Natural killer cell (primary cell): Measurements from ENCODE around the gene MED13L. TPM values are rescaled to one million over a fixed set of nuclear protein-coding genes. Genes with fewer than 3 reads are reported as not detected.
"Not testable (repeated sequence)": the region's sequence is repeated elsewhere in the genome, so short reads cannot be mapped to it uniquely, and the experiment has no call there.

Source experiments
- ATAC-seq, 3 donors: fragments of 150-1000 bp in 2 of 3; fragments of 200-7000 bp in 1 of 3; cut with Tn5 transposase; 1 replicate in 1 of 3; 2 replicates in 2 of 3; pipeline ENCODE4 v1.10.0; 2021; ENCODE audit warnings: mild to moderate bottlenecking in 2 of 3, moderate library complexity in 2 of 3
- DNase-seq, 2 donors: peaks; one replicate each; pipeline versions ENCODE4 v3.0.0 to v3.0.0-alpha.2; 2013 to 2021; ENCODE audit warnings: mixed read lengths in 1 of 2
- H3K27ac ChIP-seq: one replicate; pipeline ENCODE4 v1.5.1; 2013; ENCODE audit warnings: mild to moderate bottlenecking, low read length
- H3K27me3 ChIP-seq: one replicate; pipeline ENCODE4 v1.6.1; 2013; ENCODE audit warnings: low read length; ENCODE audit not compliant: control insufficient read depth, insufficient read depth
- H3K36me3 ChIP-seq: one replicate; pipeline ENCODE4 v1.6.1; 2013; ENCODE audit warnings: low read length; ENCODE audit not compliant: control insufficient read depth, insufficient read depth
- H3K4me1 ChIP-seq: one replicate; pipeline ENCODE4 v1.6.1; 2013; ENCODE audit warnings: low read length; ENCODE audit not compliant: control insufficient read depth, insufficient read depth
- H3K4me3 ChIP-seq: one replicate; pipeline ENCODE4 v1.5.1; 2013; ENCODE audit warnings: low read length
- H3K9me3 ChIP-seq: one replicate; pipeline ENCODE4 v1.6.1; 2013; ENCODE audit warnings: low read length; ENCODE audit not compliant: control insufficient read depth, insufficient read depth
- H3K27ac Mint-ChIP-seq, 2 donors: one replicate each; pipeline ENCODE4 v1.8.0; 2022; ENCODE audit warnings: mild to moderate bottlenecking in 2 of 2, mixed read lengths in 2 of 2, moderate library complexity in 1 of 2
- H3K27me3 Mint-ChIP-seq, 2 donors: one replicate each; pipeline ENCODE4 v1.8.0; 2022; ENCODE audit warnings: low read depth in 2 of 2, mixed read lengths in 2 of 2
- H3K36me3 Mint-ChIP-seq: one replicate; pipeline ENCODE4 v1.8.0; 2022; ENCODE audit warnings: mixed read lengths
- H3K4me1 Mint-ChIP-seq, 2 donors: one replicate each; pipeline ENCODE4 v1.8.0; 2022; ENCODE audit warnings: mixed read lengths in 2 of 2
- H3K4me3 Mint-ChIP-seq: one replicate; pipeline ENCODE4 v1.8.0; 2022; ENCODE audit warnings: mild to moderate bottlenecking, moderate library complexity, mixed read lengths
- H3K9me3 Mint-ChIP-seq, 2 donors: one replicate each; pipeline ENCODE4 v1.8.0; 2022; ENCODE audit warnings: mixed read lengths in 2 of 2
- WGBS: methylation state at CpG from one replicate; pipeline ENCODE4 v1.1.7; 2013; ENCODE audit warnings: missing lambda C conversion rate; ENCODE audit not compliant: insufficient coverage; 5-methylcytosine and 5-hydroxymethylcytosine counted together
- intact Hi-C: fragments of 100-400 bp; cut with micrococcal nuclease; formaldehyde crosslinking; loops from one replicate; pipeline ENCODE4 v1.14.2; 2022
- total RNA-seq, 4 donors: library from RNA; stranded (reverse); fragments of 120-200 nt in 1 of 4; gene quantifications; one replicate each; pipeline versions ENCODE4 v1.2.3 to v1.2.4, GENCODE V29; 2013 to 2022
- TF ChIP-seq, protein P1 (sequence below): fragments of 200-600 bp; IDR thresholded peaks from one replicate; pipeline ENCODE4 v1.8.0; 2022; ENCODE audit warnings: antibody characterized with exemption

The MED13L gene
- total RNA-seq, 3 donors from 2014 or later (not counting 1 experiment from before 2014, with no cell fraction given), result 237 to 316 (median 240) TPM

DNA sequence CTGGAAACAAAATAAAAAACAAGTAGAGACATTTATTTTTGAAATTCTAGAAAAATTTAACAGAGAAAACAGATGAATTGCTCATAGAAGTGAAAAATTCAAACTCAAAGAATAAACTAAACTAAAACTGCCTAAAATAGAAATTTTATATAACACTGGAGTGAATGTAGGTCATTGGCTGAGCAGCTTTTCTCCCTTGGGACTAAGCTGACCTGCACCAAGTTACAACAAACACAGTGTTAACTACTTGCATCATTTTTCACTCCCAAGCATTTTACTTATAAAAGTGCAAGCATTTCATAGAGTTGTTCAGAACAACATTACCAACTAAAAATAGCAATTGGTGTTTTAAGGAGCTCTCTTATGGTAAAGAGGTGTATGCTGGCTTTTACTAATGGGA, 298.1 kb downstream of the MED13L start:
- H3K27ac ChIP-seq, result no peak overlapping the region
- H3K9me3 ChIP-seq, result no peaks in the 10 kb centered on the region
- H3K36me3 ChIP-seq, result peaks cover 59% of the 10 kb centered on the region
- H3K4me3 Mint-ChIP-seq, result no peak overlapping the region
- H3K9me3 Mint-ChIP-seq, result no peaks in the 10 kb centered on the region
- no peaks in the 10 kb centered on the region for H3K27me3 Mint-ChIP-seq
- DNase-seq, result no peak
- no peak overlapping the region for H3K27ac Mint-ChIP-seq
- H3K36me3 Mint-ChIP-seq, result peaks cover 17% of the 10 kb centered on the region
- no peak for ATAC-seq
- TF ChIP-seq, protein P1, sequence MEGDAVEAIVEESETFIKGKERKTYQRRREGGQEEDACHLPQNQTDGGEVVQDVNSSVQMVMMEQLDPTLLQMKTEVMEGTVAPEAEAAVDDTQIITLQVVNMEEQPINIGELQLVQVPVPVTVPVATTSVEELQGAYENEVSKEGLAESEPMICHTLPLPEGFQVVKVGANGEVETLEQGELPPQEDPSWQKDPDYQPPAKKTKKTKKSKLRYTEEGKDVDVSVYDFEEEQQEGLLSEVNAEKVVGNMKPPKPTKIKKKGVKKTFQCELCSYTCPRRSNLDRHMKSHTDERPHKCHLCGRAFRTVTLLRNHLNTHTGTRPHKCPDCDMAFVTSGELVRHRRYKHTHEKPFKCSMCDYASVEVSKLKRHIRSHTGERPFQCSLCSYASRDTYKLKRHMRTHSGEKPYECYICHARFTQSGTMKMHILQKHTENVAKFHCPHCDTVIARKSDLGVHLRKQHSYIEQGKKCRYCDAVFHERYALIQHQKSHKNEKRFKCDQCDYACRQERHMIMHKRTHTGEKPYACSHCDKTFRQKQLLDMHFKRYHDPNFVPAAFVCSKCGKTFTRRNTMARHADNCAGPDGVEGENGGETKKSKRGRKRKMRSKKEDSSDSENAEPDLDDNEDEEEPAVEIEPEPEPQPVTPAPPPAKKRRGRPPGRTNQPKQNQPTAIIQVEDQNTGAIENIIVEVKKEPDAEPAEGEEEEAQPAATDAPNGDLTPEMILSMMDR, result no peak
- no peak overlapping the region for H3K4me3 ChIP-seq
- H3K4me1 ChIP-seq, result no peaks in the 10 kb centered on the region
- no peaks in the 10 kb centered on the region for H3K27me3 ChIP-seq
- intact Hi-C loops, result no loop called here
- no peaks in the 10 kb centered on the region for H3K4me1 Mint-ChIP-seq

DNA sequence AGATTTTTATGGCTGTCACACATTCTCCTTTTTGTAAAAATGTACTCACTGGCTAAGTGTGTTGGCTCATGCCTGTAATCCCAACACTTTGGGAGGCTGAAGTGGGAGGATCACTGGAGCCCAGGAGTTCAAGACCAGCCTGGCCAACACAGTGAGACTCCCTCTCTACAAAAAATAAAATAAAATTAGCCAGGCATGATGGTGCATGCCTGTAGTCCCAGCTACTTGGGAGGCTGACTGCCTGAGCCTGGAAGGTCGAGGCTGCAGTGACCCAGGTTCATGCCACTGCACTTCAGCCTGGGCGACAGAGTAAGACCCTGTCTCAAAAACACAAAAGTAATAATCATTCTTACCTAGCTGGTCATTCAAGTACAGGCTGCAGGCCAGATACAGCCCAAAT, 300.7 kb downstream of the MED13L start:
- H3K27ac ChIP-seq, intact Hi-C loops, H3K4me1 Mint-ChIP-seq, H3K4me3 Mint-ChIP-seq, H3K27me3 ChIP-seq, DNase-seq, H3K9me3 Mint-ChIP-seq, ATAC-seq, H3K4me3 ChIP-seq, H3K27ac Mint-ChIP-seq, H3K27me3 Mint-ChIP-seq, H3K4me1 ChIP-seq, H3K9me3 ChIP-seq: not testable (repeated sequence)
- H3K36me3 ChIP-seq, result peaks cover 56% of the 10 kb centered on the region
- whole genome bisulfite sequencing, result 100% methylated on average over 2 of the region's 2 CpGs
- H3K36me3 Mint-ChIP-seq, result peaks cover 32% of the 10 kb centered on the region

GRCh38 chr12:115975411-115975810, 302.1 kb downstream of the MED13L start:
- H3K9me3 Mint-ChIP-seq, result no peaks in the 10 kb centered on the region
- DNase-seq (no peak), ATAC-seq (no peak)
- TF ChIP-seq, protein P1, result no peak
- no peaks in the 10 kb centered on the region for H3K27me3 Mint-ChIP-seq
- H3K36me3 Mint-ChIP-seq, result peaks cover 41% of the 10 kb centered on the region
- no peak overlapping the region for H3K27ac Mint-ChIP-seq
- Histone ChIP-seq H3K4me3 (no peak overlapping the region), H3K9me3 (no peaks in the 10 kb centered on the region), H3K36me3 (peaks cover 59% of the 10 kb centered on the region), H3K27ac (no peak overlapping the region), H3K27me3 (no peaks in the 10 kb centered on the region), H3K4me1 (no peaks in the 10 kb centered on the region)
- no peak overlapping the region for H3K4me3 Mint-ChIP-seq
- intact Hi-C loops, result no loop called here
- no peaks in the 10 kb centered on the region for H3K4me1 Mint-ChIP-seq
- 97% methylated on average over 7 of the region's 9 CpGs for WGBS

GRCh38 chr12:115973968-115974724, 303.3 kb downstream of the MED13L start:
- H3K36me3 Mint-ChIP-seq, result peaks cover 36% of the 10 kb centered on the region
- H3K27ac Mint-ChIP-seq, result no peak overlapping the region

More at GRCh38 chr12:115973968-115974724, 303.3 kb downstream of the MED13L start:
- no peak overlapping the region for H3K27ac ChIP-seq
- no peaks in the 10 kb centered on the region for H3K9me3 ChIP-seq
- no peak for ATAC-seq
- H3K4me3 Mint-ChIP-seq, result no peak overlapping the region
- TF ChIP-seq, protein P1, result no peak
- DNase-seq, result no peak
- intact Hi-C loops, result no loop called here
- H3K36me3 ChIP-seq, result peaks cover 65% of the 10 kb centered on the region
- no peaks in the 10 kb centered on the region for H3K27me3 Mint-ChIP-seq
- no peaks in the 10 kb centered on the region for H3K9me3 Mint-ChIP-seq
- H3K4me1 ChIP-seq, result no peaks in the 10 kb centered on the region
- no peaks in the 10 kb centered on the region for H3K27me3 ChIP-seq
- 97% methylated on average over 3 of the region's 3 CpGs for whole genome bisulfite sequencing
- no peak overlapping the region for H3K4me3 ChIP-seq
- no peaks in the 10 kb centered on the region for H3K4me1 Mint-ChIP-seq
